ENCODE results near the gene CDH4.

The CDH4 gene

DNA sequence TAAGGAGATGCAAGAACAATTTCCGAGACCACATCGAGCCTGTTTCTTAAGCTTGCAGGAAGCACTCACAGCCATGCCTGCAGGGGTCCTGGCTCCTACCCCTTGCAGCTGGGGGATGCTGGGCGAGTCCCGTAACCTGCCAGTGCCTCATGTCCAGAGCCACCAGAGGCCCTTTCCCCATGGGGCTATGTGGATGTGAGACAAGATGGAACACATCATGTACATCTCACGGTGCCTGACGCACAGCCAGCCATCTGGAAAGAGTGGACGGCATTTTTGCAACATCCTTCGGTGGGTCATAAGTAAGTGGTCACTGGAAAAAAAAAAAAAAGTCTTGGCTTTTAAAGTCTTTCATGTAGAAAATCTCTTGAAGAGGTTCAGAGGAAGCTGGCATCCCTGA lies 72.8 kb downstream of the CDH4 start:
- no peak for DNase-seq
- no peak for TF ChIP-seq GATA1 (IDR thresholded peaks at IDR 0.05; ENCODE audit: low read depth, low read length)
- TF ChIP-seq POLR2A (IDR thresholded peaks at IDR 0.05; ENCODE audit: low read length): no peak

DNA sequence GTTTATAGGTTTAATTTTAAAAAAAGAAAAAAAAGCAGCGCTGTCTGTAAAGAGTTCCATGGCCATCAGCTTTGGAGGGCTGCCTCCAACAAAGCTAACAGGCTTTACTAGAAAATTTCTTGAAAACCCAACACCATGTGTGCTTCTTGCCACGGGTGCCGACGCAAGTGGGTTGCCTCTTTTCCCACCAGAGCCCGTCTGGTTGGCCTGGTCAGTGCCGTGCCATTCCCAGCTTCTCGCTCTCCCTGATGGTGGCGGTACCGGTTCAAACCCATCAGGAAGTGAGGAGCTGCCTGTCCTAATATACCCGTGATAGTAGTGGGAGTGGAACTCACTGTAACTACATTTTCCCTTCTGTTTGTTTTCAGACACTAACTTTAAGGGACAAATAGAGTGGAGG lies 73.7 kb downstream of the CDH4 start:
- no peak for DNase-seq
- TF ChIP-seq POLR2A (IDR thresholded peaks at IDR 0.05; ENCODE audit: low read length) (no peak), GATA1 (IDR thresholded peaks at IDR 0.05; ENCODE audit: low read depth, low read length) (no peak)

DNA sequence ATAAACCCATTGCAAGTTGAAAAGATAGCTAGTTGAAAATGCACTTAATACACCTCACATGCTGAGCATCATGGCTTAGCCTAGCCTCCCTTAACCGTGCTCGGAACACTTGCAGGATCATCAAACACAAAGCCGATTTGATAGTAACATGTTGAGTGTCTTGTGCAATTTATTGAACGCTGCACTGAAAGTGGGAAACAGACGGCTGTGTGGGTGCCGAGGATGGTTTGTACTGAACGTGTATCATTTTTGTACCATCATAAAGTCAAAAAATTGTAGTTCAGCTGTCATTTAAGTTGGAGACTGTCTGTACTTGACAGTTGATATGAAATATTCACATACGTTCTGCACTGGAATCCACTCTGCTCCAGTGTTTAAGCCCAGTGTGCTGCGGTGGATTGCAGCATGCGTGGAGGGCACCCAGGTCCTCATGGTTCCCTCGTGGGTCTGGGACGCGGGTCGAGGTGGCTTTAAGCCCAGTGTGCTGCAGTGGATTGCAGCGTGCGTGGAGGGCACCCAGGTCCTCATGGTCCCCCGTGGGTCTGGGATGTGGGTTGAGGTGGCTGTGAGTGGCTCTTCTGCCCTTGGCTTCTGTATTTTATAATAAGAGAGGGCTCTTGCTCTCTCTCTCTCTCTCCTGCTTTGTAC lies 77.0 kb downstream of the CDH4 start:
- TF ChIP-seq GATA1 (IDR thresholded peaks at IDR 0.05; ENCODE audit: low read depth, low read length): no peak
- DNase-seq: peak; percentile 23 to 24

DNA sequence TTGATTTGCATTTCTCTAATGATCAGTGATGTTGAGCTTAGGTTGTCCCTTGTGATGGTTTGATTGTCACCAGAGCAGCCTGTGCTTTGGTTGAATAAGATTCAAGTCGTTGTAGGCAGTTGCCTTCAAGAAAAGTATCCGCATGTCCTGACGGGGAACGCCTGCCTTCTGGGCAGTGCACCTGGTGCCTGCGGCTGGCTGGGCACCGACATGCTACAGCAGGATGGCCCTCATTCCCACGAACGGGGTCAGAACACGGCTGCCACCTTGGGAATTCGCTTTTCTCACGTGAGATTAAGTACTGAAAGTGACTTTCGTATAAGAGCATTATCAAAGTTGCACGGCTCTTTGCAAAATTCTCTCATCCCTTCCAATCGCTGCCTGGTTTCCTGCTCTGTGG lies 78.4 kb downstream of the CDH4 start:
- DNase-seq: no peak
- no peak for TF ChIP-seq POLR2A (IDR thresholded peaks at IDR 0.05; ENCODE audit: low read length)
- TF ChIP-seq GATA1 (IDR thresholded peaks at IDR 0.05; ENCODE audit: low read depth, low read length): no peak

DNA sequence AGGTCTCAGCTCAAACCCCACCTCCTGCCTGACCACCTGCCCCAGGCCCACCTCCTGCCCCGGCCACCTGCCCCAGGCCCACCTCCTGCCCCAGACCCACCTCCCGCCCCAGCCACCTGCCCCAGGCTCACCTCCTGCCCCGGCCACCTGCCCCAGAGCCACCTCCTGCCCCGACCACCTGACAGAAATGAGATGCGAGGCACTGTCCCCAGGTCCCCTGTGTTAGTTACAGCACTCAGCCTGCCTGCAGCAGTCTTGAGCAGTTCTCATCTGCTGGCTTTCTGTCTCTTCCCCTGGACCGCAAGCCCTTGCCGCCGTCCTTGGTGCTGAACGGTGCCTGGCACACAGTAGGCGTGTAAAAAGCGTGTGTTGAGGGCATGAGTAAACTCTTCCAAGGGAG lies 79.5 kb downstream of the CDH4 start:
- TF ChIP-seq POLR2A (IDR thresholded peaks at IDR 0.05; ENCODE audit: low read length): no peak
- no peak for TF ChIP-seq GATA1 (IDR thresholded peaks at IDR 0.05; ENCODE audit: low read depth, low read length)
- DNase-seq: peak; percentile 1 to 4

DNA sequence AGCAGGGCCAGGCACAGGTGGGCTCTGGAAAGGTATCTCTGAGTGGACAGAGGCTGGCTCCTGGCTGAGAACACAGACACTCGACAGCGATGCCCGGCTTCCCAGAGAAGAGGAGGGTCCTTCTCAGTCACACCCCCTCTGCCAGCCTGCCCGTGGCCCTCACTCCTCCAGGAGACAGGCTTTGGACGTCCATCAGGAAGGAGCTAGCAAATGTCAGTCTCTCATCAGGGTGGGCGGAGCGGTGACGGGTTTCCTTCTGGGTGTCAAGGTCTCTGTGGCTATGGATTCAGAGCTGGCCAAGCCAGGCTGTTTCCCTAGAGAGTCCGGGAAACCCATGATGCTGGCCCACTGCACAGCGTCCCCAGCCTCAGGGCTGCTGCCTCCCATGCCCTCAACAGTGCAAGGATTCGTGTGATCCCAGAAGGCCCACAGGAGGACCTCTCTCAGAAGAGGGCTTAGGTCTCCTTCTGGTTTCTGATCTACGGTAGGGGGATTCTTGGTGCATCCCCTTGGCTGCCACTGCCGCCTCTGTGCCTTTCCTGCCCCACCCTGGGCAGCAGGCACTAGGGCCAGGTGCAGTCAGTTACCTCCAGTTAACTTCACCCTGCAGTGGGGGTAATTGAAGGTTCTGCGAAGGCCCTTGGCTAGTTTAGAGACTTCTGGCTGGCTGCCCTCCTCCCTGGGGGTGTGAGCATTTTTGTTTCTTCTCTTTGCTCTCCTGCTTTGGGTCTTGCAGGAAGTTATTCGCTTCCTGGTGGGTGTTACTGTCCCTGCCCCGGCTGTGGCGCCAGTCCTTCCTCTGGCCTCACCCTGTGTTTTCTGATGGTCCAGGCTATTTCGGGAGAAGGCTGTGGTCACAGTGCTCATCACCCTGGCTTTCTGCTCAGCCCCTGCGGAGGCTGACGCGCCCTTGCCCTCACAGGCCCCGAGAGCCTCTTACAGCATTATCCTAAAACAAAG lies 80.2 kb downstream of the CDH4 start:
- no peak for DNase-seq
- TF ChIP-seq GATA1 (IDR thresholded peaks at IDR 0.05; ENCODE audit: low read depth, low read length) (no peak), POLR2A (IDR thresholded peaks at IDR 0.05; ENCODE audit: low read length) (no peak)

DNA sequence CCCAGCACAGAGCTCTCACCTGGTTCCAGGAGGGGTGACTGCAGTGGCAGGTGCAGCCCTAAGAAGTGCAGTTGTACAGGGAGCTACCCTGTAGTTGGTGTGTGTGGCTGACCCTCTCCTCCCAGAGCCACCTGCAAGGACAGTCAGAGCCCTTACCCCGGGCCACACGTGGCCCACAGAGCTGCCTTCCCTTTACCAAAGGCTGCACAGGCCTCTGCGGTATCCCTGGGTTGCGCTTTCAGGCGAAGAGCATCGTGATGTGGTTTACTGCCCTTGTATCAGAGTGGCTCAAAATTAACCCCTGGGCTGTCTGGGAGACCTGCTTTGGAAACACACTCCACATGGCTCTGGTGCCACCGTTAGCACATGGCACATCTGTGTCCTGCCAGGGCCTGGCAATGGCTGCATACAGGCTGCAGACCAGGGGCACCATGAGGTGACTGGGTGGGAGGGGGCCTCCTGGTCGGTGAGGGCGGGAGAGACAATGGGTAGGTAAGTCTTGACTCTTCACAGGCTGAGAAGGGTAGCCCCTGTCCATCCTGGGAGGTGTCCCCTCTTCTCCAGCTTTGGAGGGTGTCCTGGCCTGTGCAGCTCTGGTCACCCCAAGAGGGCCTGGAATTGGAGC lies 81.5 kb downstream of the CDH4 start:
- no peak for TF ChIP-seq POLR2A (IDR thresholded peaks at IDR 0.05; ENCODE audit: low read length)
- TF ChIP-seq GATA1 (IDR thresholded peaks at IDR 0.05; ENCODE audit: low read depth, low read length): no peak
- no peak for DNase-seq

DNA sequence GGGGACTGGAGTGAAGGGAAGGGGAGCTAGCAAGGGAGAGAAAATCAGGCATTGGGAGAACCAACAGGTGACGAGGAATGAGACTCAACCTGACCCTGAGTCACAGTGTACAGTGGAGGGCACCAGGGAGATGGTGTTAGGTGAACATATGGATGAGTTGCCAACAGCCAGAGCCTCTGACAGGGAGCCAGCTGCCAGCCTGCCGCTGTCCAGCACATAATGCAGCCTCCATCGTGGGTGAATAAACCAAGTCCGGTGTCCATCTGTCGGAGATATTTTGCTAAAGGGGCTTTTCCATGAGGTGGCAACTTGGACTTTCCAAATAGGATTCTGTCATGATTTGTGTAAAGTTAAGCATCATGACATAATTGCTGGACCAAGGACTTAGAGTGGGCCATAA lies 88.1 kb downstream of the CDH4 start:
- TF ChIP-seq POLR2A (IDR thresholded peaks at IDR 0.05; ENCODE audit: low read length) (no peak), GATA1 (IDR thresholded peaks at IDR 0.05; ENCODE audit: low read depth, low read length) (no peak)
- DNase-seq: no peak

DNA sequence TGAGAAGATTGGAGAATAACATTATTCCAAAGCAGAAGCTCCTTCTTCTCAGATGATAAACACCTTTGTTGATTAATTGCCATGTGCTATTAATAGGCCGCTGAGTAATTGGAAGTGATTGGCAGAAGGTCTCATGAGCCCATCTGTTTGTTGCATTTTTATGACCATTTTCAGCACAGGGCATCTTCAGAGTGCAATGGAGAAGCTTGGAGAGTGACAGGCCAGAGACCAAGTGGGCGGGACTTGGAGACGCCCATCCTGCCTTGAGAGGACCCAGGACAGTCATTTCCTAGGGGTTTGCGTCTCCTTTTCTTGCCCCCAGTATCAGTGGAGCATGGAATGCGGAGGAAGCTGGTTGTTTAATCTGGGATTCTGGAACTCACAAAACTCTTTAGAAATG lies 89.5 kb downstream of the CDH4 start:
- no peak for TF ChIP-seq POLR2A (IDR thresholded peaks at IDR 0.05; ENCODE audit: low read length)
- no peak for TF ChIP-seq GATA1 (IDR thresholded peaks at IDR 0.05; ENCODE audit: low read depth, low read length)
- no peak for DNase-seq

DNA sequence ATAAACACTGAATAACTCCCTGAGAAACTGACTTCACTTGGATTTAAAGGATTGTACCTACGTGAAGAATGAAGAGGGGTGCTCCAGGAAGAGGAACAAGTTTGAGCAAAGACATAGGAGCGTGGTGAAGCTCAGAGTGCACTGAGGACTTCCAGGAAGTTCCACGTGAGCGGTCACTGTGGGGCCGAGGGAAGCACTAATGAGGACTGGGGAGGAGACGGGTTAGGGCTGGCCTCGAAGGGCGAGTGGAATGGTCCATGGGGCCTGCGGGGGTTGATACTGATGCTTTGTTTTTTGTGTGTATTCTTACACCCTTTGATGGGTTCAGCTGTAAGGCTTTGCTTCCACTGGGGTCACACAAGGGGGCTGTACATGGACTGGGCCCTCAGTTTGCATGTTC lies 91.9 kb downstream of the CDH4 start:
- TF ChIP-seq POLR2A (IDR thresholded peaks at IDR 0.05; ENCODE audit: low read length): no peak
- TF ChIP-seq GATA1 (IDR thresholded peaks at IDR 0.05; ENCODE audit: low read depth, low read length): no peak
- no peak for DNase-seq

DNA sequence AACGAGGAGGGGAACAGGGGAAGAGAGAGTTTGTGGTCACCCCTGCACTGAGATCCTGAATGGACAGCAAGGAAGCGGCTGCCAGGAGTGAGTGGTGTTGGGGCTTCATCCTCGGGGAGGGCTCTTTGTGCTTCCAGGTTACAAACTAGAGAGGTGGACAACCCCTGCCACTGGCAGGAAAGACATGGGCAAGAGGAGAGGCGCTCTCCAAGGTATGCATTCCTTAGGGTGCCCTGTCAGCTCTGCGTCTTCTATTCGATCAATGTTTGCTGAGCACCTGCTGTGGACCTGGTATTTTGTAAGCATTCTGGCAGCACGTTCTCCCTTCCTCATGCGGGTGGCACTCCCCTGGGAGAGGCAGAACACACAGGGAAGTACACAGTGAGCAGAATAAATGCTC lies 93.6 kb downstream of the CDH4 start:
- TF ChIP-seq GATA1 (IDR thresholded peaks at IDR 0.05; ENCODE audit: low read depth, low read length): no peak
- no peak for TF ChIP-seq POLR2A (IDR thresholded peaks at IDR 0.05; ENCODE audit: low read length)
- DNase-seq: no peak

DNA sequence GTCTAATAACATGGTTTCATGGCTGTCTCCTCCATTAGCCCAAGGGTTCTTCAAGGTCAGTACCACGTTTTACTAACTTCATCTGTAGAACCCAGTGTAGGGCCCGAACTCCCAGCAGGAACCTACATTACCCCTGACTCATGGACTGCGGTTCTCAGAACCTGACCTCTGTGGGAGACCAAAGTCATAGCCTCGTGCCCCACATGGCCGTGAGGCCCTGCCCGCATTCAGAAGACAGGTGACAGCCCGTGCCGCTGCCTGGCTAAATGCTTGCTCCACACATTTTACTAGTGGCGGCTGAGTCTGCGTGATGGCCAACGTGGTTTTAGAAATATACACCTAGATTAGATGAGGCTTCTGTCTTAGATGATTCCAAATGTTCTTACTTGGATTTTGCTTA lies 94.9 kb downstream of the CDH4 start:
- DNase-seq: no peak
- TF ChIP-seq GATA1 (IDR thresholded peaks at IDR 0.05; ENCODE audit: low read depth, low read length): no peak
- no peak for TF ChIP-seq POLR2A (IDR thresholded peaks at IDR 0.05; ENCODE audit: low read length)

DNA sequence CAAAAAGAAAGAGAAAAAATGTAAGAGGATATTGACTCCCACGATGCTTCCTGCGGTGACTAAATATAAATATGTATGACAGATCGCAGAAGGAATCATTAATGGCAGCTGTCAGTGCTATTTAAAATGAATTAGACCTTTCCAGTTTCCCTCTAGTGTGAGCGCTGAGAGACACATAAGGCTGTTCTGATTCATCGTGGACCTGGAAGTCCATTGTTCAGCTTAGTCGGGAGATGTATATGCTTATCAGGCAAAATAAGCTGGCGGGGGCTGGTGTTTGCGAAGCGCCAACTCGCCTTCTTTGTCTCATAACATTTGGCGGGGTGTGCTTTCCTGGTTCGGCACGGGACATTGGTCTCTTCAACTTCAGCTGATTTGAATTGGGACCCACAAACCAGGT lies 95.4 kb downstream of the CDH4 start:
- no peak for DNase-seq
- no peak for TF ChIP-seq GATA1 (IDR thresholded peaks at IDR 0.05; ENCODE audit: low read depth, low read length)

DNA sequence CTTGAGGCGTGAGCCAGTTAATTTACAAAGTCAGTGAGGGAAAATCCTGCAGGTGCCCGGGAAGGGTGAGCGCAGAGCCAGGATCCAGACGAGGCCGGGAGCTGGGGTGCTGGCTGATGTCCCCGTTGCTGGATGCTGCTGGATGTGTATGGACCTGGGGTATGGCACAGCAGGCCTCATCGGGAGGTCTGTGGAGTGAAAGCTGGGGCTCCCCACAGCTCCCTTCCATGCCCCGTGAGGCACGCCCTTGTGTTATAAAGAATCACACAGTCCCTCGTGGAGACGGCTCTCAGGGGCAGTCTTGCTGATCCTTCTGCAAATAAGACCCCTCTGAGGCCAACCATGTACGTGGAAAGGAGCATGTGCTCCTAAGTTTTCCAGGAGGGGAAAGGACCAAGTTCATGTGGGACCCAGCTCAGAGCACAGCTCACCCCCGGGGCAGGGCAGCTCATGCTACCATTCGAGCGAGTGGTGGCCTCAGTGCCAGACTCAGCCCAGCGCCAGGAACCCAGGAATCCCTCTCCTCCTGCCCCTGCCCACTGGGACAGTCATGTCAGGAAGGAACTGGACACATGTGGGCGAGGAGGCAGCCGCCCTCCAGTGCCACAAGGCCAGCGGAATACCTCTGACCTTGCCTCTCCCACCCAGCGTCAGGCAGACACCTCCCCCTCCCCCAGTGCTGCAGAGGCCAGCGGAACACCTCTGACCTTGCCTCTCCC lies 97.5 kb downstream of the CDH4 start:
- no peak for TF ChIP-seq POLR2A (IDR thresholded peaks at IDR 0.05; ENCODE audit: low read length)
- no peak for TF ChIP-seq GATA1 (IDR thresholded peaks at IDR 0.05; ENCODE audit: low read depth, low read length)
- DNase-seq: no peak
